KMS-11 (cell line): ENCODE data around the gene NTRK3.

Experiments
- H2AFZ ChIP-seq: fragments of 200-600 bp; sonication (generic); 2 replicates; pipeline ENCODE4 v1.6.1; 2016; ENCODE audit warnings: antibody characterized with exemption, mixed run types, low read depth
- H3K27ac ChIP-seq: fragments of 200-600 bp; sonication (generic); 2 replicates; pipeline ENCODE4 v1.6.1; 2016; ENCODE audit warnings: mild to moderate bottlenecking, mixed run types
- H3K27me3 ChIP-seq: fragments of 200-600 bp; sonication (generic); 2 replicates; pipeline ENCODE4 v1.6.1; 2017; ENCODE audit warnings: mild to moderate bottlenecking, low read depth, mixed run types, moderate library complexity; ENCODE audit not compliant: insufficient read depth
- H3K36me3 ChIP-seq: fragments of 200-600 bp; sonication (generic); 2 replicates; pipeline ENCODE4 v1.6.1; 2017; ENCODE audit warnings: mild to moderate bottlenecking, mixed run types; ENCODE audit not compliant: insufficient read depth
- H3K4me1 ChIP-seq: fragments of 200-600 bp; sonication (generic); 2 replicates; pipeline ENCODE4 v1.6.1; 2016; ENCODE audit warnings: mild to moderate bottlenecking, low read depth, mixed run types; ENCODE audit not compliant: poor library complexity, severe bottlenecking
- H3K4me2 ChIP-seq: fragments of 200-600 bp; sonication (generic); 2 replicates; pipeline ENCODE4 v1.7.0; 2016; ENCODE audit warnings: mild to moderate bottlenecking, mixed run types
- H3K4me3 ChIP-seq: fragments of 200-600 bp; sonication (generic); IDR thresholded peaks from 2 replicates; pipeline ENCODE4 v1.6.1; 2017; ENCODE audit warnings: low read depth, low read length, mixed read lengths; ENCODE audit not compliant: insufficient read depth
- H3K79me2 ChIP-seq: fragments of 200-600 bp; sonication (generic); 2 replicates; pipeline ENCODE4 v1.6.1; 2016; ENCODE audit warnings: low read depth, mixed run types; ENCODE audit not compliant: insufficient read depth
- H3K9ac ChIP-seq: fragments of 200-600 bp; sonication (generic); 2 replicates; pipeline ENCODE4 v1.6.1; 2016; ENCODE audit warnings: mild to moderate bottlenecking, mixed run types
- H4K20me1 ChIP-seq: fragments of 200-600 bp; sonication (generic); 2 replicates; pipeline ENCODE4 v1.6.1; 2016; ENCODE audit warnings: mild to moderate bottlenecking, mixed run types; ENCODE audit not compliant: insufficient read depth
- TF ChIP-seq, protein P1 (sequence below): fragments of 200-600 bp; sonication (generic); conservative IDR thresholded peaks from 2 replicates; pipeline ENCODE4 v1.6.1; 2017; ENCODE audit warnings: low read depth, mild to moderate bottlenecking, antibody characterized with exemption, low read length, moderate library complexity, mixed read lengths

The NTRK3 gene

DNA sequence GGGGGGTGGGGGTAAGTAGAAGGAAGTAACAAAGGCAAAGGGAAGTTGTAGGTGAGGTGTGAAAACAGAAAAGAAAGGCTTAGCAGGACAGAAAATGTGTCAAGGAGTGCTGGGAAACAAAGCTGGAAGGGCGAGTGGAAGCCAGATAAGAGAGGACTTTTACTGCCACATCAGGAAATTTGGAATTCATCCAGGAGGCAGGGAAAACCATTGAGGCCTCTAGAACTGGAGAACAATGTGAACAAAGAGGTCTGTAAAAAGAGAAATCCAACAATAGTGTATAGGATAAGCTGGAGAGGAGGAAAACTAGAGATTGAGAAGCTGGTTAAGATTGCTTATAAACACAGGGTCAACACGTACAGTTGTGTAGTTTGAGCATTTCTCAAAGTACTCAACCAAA is 116.6 kb downstream of the NTRK3 start:
- no peaks in the 10 kb centered on the region for H4K20me1 ChIP-seq
- no peaks in the 10 kb centered on the region for H3K4me1 ChIP-seq
- no peaks in the 10 kb centered on the region for H3K27me3 ChIP-seq
- H3K36me3 ChIP-seq, result no peaks in the 10 kb centered on the region
- H3K9ac ChIP-seq, result no peak overlapping the region
- H3K79me2 ChIP-seq, result no peaks in the 10 kb centered on the region
- H3K4me2 ChIP-seq, result no peak overlapping the region
- TF ChIP-seq, protein P1, sequence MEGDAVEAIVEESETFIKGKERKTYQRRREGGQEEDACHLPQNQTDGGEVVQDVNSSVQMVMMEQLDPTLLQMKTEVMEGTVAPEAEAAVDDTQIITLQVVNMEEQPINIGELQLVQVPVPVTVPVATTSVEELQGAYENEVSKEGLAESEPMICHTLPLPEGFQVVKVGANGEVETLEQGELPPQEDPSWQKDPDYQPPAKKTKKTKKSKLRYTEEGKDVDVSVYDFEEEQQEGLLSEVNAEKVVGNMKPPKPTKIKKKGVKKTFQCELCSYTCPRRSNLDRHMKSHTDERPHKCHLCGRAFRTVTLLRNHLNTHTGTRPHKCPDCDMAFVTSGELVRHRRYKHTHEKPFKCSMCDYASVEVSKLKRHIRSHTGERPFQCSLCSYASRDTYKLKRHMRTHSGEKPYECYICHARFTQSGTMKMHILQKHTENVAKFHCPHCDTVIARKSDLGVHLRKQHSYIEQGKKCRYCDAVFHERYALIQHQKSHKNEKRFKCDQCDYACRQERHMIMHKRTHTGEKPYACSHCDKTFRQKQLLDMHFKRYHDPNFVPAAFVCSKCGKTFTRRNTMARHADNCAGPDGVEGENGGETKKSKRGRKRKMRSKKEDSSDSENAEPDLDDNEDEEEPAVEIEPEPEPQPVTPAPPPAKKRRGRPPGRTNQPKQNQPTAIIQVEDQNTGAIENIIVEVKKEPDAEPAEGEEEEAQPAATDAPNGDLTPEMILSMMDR, result no peak
- no peak overlapping the region for H3K27ac ChIP-seq
- no peak overlapping the region for H3K4me3 ChIP-seq
- no peak overlapping the region for H2AFZ ChIP-seq

DNA sequence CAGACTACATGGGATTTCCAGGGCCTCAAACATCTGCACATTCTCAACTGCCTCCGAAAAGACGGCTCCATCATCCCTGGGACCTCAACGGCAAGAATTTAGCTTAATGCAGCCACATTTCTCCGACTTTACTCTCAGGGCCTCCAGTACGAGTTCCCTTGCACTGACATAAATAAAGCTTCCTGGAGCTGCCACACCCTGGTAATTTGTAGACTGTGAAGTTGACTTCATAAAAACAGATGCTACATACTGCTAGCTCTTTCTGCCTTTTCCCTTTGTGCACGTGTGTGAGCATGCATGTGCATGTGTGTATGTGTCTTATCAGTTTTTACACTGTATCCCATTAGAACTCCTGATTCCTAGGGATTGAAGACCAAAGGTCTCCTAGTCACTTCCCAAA is 122.7 kb downstream of the NTRK3 start:
- H3K79me2 ChIP-seq, result no peaks in the 10 kb centered on the region
- no peaks in the 10 kb centered on the region for H3K36me3 ChIP-seq
- H3K4me3 ChIP-seq, result no peak overlapping the region
- no peak overlapping the region for H3K9ac ChIP-seq
- no peak overlapping the region for H2AFZ ChIP-seq
- no peaks in the 10 kb centered on the region for H3K4me1 ChIP-seq
- no peak overlapping the region for H3K27ac ChIP-seq
- no peak overlapping the region for H3K4me2 ChIP-seq
- H4K20me1 ChIP-seq, result no peaks in the 10 kb centered on the region
- TF ChIP-seq, protein P1, result no peak
- no peaks in the 10 kb centered on the region for H3K27me3 ChIP-seq

DNA sequence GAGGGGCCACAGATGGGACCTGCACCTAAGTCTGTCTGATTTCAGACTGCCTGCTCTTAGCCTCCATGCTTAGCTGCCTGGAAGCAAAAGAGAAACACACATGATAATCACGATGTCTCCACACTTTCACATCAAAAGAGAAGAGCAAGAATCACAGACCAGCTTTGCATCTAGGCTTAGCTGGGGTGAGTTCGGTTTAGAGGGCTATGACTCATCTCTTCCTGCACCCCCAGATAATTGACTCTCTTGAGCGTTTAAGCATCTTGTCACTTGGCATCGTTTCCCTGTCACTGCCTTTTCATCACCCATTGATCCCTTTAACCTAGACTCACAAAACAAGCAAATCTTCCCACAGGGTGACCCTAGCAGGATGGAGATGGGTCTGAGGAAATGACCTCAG is 124.0 kb downstream of the NTRK3 start:
- H2AFZ ChIP-seq, result no peak overlapping the region
- H3K4me2 ChIP-seq, result no peak overlapping the region
- TF ChIP-seq, protein P1, result no peak

DNA sequence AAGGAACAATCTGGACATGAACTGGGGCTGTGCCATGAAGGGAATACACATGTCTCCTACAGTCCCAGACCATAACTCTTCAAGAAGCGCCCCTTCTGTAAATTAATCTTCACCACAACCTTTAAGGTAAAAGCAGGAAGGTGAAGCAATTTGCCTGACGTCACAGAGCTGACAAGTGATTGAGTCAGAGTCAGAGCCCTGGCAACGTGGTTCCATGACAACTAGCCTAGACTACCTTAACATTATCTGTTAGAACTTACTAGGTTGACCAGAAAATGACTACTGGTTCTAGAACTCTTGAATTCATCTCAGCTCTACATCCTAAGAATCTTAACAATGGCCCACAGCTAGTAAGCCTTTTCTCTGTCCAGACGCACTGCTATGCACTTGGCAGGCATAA is 124.6 kb downstream of the NTRK3 start:
- no peak overlapping the region for H2AFZ ChIP-seq
- no peak overlapping the region for H3K27ac ChIP-seq
- no peaks in the 10 kb centered on the region for H4K20me1 ChIP-seq
- TF ChIP-seq, protein P1, result no peak
- H3K4me1 ChIP-seq, result no peaks in the 10 kb centered on the region
- H3K9ac ChIP-seq, result no peak overlapping the region
- H3K36me3 ChIP-seq, result no peaks in the 10 kb centered on the region
- no peak overlapping the region for H3K4me3 ChIP-seq
- no peaks in the 10 kb centered on the region for H3K79me2 ChIP-seq
- H3K4me2 ChIP-seq, result no peak overlapping the region
- H3K27me3 ChIP-seq, result no peaks in the 10 kb centered on the region

More for the DNA sequence above, 124.0 kb downstream of the NTRK3 start:
- Histone ChIP-seq H3K4me1 (no peaks in the 10 kb centered on the region), H3K4me3 (no peak overlapping the region), H3K36me3 (no peaks in the 10 kb centered on the region), H3K9ac (no peak overlapping the region), H3K27me3 (no peaks in the 10 kb centered on the region), H4K20me1 (no peaks in the 10 kb centered on the region), H3K79me2 (no peaks in the 10 kb centered on the region), H3K27ac (no peak overlapping the region)

DNA sequence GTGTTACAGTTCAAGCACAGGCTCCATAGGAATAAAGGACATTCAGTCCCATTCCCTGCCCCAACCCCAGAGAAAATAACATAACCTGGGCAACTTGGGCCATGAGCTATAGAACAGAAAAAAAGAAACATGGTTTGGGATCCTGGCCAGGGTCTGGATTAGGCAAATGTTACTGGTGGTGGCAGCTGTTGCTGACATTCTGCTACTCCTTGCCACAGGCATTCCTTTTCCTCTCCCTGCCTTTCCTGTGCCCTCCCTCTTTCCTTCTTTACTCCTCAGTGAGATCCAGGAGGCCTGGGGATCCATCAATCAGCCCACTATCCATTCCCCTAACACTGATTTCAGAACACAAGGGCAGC is 129.1 kb downstream of the NTRK3 start:
- Histone ChIP-seq H3K79me2 (no peaks in the 10 kb centered on the region), H3K27me3 (no peaks in the 10 kb centered on the region), H3K4me3 (no peak overlapping the region), H3K4me2 (no peak overlapping the region), H3K4me1 (no peaks in the 10 kb centered on the region), H3K36me3 (no peaks in the 10 kb centered on the region), H3K27ac (no peak overlapping the region), H3K9ac (no peak overlapping the region), H4K20me1 (no peaks in the 10 kb centered on the region), H2AFZ (no peak overlapping the region)
- TF ChIP-seq, protein P1, result no peak
